ENCODE data around the gene TRRAP. TPM values are rescaled to one million over a fixed set of nuclear protein-coding genes. Genes with fewer than 3 reads are reported as not detected.

Gene TRRAP
- total RNA-seq, 1 donor from 2014 or later, result 66.9 TPM

GRCh38 chr7:98935811-98936210, 57.5 kb downstream of the TRRAP start:
- Mint-ChIP-seq H3K27me3 (ENCODE audit: low read depth) (no peaks in the 10 kb centered on the region), H3K27ac (ENCODE audit: unreplicated experiment) (no peak overlapping the region), H3K4me3 (no peak overlapping the region), H3K9me3 (no peaks in the 10 kb centered on the region), H3K36me3 (ENCODE audit: low read depth) (peaks cover 22% of the 10 kb centered on the region), H3K4me1 (no peaks in the 10 kb centered on the region)
- no peak for DNase-seq (ENCODE audit: low read depth, low spot score)
- TF ChIP-seq CTCF (conservative IDR thresholded peaks at IDR 0.05), result no peak

- Mint-ChIP-seq H3K27me3 (ENCODE audit: low read depth) (no peaks in the 10 kb centered on the region), H3K27ac (ENCODE audit: unreplicated experiment) (no peak overlapping the region), H3K9me3 (no peaks in the 10 kb centered on the region), H3K4me3 (no peak overlapping the region), H3K4me1 (no peaks in the 10 kb centered on the region), H3K36me3 (ENCODE audit: low read depth) (peaks cover 10% of the 10 kb centered on the region)
- no peak for DNase-seq (ENCODE audit: low read depth, low spot score)
- TF ChIP-seq CTCF (conservative IDR thresholded peaks at IDR 0.05), result no peak
Observed at GRCh38 chr7:98943336-98943735, 65.0 kb downstream of the TRRAP start.

- Mint-ChIP-seq H3K9me3 (no peaks in the 10 kb centered on the region), H3K4me3 (no peak overlapping the region), H3K27ac (ENCODE audit: unreplicated experiment) (no peak overlapping the region), H3K27me3 (ENCODE audit: low read depth) (no peaks in the 10 kb centered on the region), H3K4me1 (no peaks in the 10 kb centered on the region), H3K36me3 (ENCODE audit: low read depth) (peaks cover 10% of the 10 kb centered on the region)
- no peak for DNase-seq (ENCODE audit: low read depth, low spot score)
- TF ChIP-seq CTCF (conservative IDR thresholded peaks at IDR 0.05), result no peak
Observed at GRCh38 chr7:98944386-98944785, 66.1 kb downstream of the TRRAP start.

GRCh38 chr7:98945852-98946251, 67.5 kb downstream of the TRRAP start:
- no peaks in the 10 kb centered on the region for H3K27me3 Mint-ChIP-seq (ENCODE audit: low read depth)
- H3K9me3 Mint-ChIP-seq, result no peaks in the 10 kb centered on the region
- H3K36me3 Mint-ChIP-seq (ENCODE audit: low read depth), result peaks cover 10% of the 10 kb centered on the region
- peak overlapping the region; percentile 40 for H3K27ac Mint-ChIP-seq (ENCODE audit: unreplicated experiment)
- no peak for DNase-seq (ENCODE audit: low read depth, low spot score)
- H3K4me3 Mint-ChIP-seq, result no peak overlapping the region
- H3K4me1 Mint-ChIP-seq, result no peaks in the 10 kb centered on the region
- no peak for TF ChIP-seq CTCF (conservative IDR thresholded peaks at IDR 0.05)

GRCh38 chr7:98946389-98946788, 68.1 kb downstream of the TRRAP start:
- no peaks in the 10 kb centered on the region for H3K4me1 Mint-ChIP-seq
- no peaks in the 10 kb centered on the region for H3K9me3 Mint-ChIP-seq
- H3K4me3 Mint-ChIP-seq, result no peak overlapping the region
- no peaks in the 10 kb centered on the region for H3K27me3 Mint-ChIP-seq (ENCODE audit: low read depth)
- no peak overlapping the region for H3K27ac Mint-ChIP-seq (ENCODE audit: unreplicated experiment)
- DNase-seq (ENCODE audit: low read depth, low spot score), result no peak
- TF ChIP-seq CTCF (conservative IDR thresholded peaks at IDR 0.05), result no peak
- peaks cover 8% of the 10 kb centered on the region for H3K36me3 Mint-ChIP-seq (ENCODE audit: low read depth)
